Activated CD4-positive, alpha-beta T cell treated with anti-CD3 and anti-CD28 coated beads, Interleukin-2, amount 50 U/mL, for 1 hour (primary cell): ENCODE results near the gene SLC29A2.

Experiments used
- DNase-seq: peaks from one replicate; pipeline ENCODE4 v3.0.0-alpha.2; 2020

The SLC29A2 gene

DNA sequence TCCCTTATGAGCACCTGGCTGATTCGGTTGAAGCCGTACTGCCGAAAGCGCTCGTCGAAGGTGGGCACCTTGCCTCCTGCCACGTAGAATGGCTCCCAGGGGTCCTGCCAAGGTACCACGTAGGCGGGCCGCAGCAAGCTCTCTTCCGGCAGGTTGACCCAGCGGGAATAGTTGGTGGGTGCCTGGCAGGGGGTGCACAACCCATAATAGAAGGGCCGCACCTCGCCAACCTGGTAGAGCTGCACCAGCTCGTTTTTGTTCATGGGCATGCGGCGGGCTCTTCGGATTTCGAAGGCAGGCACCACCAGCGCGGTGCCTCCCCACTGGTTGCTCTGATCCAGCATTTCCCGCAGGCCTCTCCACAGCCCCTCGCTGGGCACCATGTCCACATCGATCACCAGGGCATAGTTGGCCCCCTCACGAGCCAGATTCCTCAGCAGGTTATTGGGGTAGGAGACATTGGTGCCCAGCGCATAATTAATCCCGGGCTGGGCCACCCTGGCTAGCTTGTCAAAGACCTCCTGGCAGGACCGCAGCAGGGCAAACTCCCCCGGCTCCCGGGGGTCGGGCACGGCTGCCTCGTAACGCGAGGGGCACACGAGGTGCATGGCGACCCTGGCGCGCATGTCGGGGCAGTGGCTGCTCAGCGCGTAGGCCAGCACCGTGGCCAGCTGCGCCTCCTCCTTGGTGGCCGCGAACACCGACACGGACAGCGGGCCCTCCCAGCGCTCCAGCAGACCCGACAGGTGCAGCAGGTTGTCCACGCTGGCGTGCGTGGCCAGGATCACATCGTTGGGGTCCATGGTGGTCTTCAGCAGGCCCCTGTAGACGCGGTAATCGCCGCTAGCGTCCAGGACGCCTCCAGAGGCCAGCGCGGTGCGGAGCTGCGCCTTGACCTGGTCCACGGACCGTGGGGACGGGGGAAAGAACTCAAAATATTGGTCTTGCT is 24.8 kb downstream of the SLC29A2 start:
- DNase-seq, result no peak

DNA sequence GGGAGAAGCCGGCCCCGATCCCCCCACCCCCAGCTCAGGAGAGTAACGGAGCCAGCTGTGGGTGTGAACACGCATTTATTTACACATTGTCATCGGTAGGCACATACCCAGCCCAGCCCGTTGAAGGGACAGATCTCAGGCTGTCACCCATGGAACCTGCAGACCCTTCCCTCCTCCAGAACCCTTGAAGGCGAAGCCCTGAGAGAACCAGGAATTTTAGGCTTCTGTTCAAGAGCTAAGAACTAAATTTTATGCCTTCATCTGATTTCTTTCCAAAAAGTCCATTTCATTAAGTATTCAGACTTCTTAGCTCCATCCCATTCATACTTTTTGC is 26.3 kb downstream of the SLC29A2 start:
- no peak for DNase-seq

GRCh38 chr11:66344550-66345315 is 26.8 kb downstream of the SLC29A2 start, which contains the start of gene BRMS1:
Gene BRMS1 (minus strand): TSS chr11:66345104. CDS start chr11:66342234, 2,870 bp downstream.
- DNase-seq, result peak; percentile 98

- no peak for DNase-seq
Measured at GRCh38 chr11:66343176-66343575, 28.4 kb downstream of the SLC29A2 start.

DNA sequence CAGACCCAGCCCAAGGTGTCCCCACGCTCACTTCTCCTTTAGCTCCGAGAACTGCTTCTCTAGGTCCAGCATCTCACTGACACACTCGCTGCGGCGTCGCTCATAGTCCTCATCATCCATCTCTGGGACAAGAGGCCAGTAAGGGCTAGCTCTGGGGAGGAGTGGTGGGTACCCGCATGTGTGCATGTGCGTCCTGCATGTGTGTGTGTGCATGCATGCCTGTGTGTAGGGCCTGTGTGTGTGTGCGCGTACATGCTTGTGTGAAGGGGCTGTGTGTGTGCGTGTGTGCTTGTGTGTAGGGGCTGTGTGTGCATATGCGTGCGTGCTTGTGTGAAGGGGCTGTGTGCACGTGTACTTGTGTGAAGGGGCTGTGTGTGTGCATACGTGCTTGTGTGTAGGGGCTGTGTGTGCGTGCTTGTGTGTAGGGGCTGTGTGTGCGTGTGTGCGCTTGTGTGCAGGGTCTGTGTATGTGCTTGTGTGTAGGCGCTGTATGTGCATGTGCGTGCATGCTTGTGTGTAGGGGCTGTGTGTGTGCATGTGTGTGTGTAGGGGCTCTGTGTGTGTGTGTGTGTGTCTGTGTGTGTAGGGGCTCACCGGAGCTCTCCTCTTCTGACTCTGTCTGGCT is 29.9 kb downstream of the SLC29A2 start:
- no peak for DNase-seq

DNA sequence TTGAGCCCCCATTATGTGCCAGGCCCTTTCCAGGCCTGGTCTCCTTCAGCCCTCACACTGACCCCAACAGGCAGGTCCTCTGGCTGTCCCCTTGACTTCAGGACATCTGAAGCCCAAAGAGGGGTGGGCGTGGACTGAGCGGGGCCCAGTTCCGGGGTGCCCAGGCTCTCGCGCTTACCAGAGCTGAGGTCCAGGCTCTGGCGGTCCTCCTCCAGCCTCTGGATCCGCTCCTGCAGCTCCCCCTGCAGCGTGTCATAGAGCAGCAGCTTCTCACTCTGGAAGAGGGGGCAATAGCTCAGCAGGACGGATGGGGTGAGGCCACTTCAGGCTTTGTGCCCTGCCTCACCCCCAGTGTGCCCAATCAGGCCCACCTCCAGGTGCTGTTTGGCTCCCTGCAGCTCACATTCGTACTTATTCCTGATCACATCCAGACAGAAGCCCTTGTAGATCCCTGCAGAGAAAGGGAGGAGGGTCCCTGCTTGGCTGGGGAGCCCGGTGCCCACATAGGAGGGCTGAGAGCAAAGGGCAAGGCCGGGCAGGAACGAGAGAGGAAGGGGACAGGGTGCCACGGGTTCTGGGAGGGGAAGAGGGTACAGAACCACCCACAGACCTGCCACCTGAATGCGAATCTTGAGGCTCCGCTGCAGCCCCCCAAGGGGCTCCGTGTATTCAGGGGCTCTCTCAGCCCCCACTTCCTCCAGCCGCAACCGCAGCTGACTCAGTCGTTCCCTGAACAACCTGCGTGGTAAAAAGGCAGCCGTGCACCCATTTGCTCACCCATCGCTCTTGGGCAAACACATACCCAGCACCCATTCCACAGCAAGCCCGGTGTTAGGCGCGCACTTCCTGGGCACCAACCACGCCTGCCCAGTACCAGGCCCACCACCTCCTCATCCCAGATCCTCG is 30.7 kb downstream of the SLC29A2 start:
- DNase-seq, result no peak

GRCh38 chr11:66339686-66340483 is 31.7 kb downstream of the SLC29A2 start:
- no peak for DNase-seq

DNA sequence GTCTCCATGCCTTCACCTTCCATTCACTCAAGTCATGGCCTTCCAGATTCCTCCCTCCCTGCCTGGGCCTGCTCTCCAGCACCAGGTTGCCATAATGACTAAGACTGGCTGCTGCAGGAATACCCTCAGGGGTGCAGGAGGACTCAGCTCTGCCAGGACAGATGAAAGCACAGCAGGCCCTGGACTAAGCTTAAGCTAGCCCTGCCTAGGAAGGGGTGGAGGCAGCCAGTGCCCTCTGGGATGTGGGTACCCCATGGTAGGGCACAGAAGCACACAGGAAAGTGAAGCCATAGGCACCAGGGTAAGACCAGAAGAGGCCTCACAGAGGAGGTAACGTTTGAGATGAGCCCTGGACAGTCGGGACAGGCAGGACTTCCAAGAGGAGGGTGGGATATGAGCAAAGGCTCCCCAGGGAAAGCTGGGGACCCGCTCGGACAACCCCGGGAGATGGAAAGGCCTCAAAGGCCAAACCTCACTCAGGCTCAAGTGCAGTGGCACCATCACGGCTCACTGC is 32.3 kb downstream of the SLC29A2 start:
- DNase-seq, result no peak

DNA sequence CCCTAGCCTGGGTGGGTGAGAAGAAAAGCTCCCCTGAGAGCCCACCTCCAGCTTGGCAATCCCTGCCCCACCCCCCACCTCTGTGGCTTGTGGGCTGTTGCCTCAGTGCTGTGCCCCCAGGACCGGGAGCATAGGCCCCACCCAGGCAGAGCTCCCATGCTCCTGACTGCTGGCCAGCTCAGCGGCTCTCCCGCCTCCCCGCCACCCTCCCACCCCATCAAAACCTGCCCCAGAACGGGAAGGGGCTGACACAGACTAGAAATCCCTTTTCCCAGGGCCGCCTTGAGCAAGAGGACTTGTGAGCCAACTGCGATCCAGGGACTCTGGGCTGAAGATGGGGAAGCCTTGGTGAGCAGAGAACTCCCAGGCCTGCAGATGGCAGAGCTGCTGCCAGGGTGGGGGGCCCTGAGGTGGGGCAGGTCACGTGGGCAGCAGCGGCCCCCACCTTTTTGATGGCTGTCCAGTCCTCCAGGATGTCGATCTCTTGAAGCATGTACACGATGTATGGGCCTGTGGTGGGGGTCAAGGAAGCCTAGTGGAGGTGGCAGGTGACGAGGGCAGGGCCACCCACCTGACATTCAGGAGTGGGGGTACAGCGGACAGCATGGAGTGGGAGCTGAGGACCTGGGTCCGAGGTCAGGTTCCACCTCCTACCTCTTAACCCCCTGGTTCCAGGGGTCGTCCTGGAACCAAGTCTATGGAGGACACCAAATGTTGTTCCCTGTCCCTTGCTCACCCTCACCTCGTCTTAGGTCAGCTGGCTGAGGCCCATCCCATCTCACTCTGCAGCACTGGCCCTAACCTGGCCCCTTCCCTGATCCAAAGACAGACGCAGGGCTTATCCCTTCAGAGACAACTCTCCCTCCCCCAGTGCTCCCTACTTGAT is 33.0 kb downstream of the SLC29A2 start:
- DNase-seq, result no peak

GRCh38 chr11:66337103-66337899 is 34.3 kb downstream of the SLC29A2 start:
- DNase-seq, result no peak

DNA sequence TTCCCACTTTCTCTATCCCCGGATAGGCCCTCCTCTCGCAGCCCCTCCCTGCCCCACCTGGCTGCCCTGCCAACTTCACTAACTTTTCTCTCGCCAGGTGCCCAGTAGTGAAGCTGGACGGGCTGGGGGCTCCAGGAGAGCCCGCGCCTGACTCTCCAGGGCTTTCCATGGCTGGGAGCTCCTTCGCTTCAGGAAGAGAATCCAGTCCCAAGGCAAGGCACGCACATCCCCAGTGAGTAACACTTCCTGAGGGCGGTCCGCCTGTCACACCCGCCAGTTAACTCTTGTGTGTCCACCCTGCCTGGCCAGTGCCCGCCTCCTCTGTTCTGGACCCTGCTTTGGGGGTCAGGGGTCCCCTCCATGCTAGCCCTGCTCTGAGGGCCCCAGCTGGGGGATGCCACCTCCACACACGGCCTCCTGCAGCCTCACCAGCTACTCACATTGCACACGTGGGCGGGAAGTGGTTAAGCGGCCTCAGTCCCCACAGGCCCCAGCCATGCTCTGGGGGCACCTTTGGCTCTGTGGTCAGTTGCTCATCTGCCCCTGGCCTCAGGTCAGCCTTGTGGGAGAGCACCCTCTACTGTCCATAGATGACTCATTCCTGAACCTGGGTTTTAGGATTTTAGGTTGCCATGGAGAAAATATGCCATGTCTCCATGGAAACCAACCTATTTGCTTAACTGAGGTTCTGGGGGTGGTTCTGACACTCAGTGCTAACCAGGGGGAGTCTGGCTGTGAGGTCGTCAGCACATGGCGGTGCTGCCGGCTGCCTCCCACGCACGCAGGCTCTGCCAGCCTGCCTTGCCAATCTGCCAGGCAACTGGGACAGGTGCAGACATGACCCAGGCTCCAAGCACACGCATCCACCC is 35.1 kb downstream of the SLC29A2 start, which contains the start of gene RIN1:
Gene RIN1, minus strand, starts transcription at position 201 of the 869 bp plus-strand sequence. Its CDS starts 32 bp downstream, at position 169.
- no peak for DNase-seq

DNA sequence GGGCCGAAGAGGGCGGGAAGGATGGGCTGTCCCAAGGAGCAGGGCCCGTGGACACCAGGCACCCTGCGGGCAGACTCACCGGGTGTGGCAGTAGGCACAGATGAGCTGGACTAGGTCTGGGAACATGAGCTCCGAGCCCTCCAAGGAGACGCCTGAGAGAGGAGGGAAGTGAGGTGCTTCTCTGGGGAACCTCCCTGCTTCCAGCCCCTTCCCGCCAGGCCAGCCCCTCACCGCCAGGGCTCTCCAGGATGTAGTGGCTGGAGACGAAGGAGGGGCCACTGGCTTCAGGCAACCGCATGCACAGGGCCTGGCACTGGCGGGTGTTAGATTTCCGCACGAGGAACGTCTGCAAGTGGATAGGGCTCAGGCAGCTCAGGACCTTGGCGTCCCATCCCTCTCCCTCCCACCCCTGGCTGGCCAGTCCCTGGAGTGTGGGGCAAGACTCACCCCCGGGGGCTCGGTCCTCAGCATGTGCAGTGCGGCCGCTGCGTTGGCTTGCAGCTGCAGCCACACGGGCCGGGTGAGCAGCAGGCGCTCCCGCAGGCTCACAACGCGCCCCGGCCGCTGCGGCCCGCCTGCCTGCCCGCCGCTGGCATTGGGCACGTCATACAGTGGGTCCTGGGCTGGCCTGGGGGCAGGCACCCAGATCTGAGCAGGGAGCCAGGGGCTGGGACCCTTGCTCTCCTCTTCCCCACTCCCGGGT is 35.9 kb downstream of the SLC29A2 start:
- DNase-seq, result no peak

DNA sequence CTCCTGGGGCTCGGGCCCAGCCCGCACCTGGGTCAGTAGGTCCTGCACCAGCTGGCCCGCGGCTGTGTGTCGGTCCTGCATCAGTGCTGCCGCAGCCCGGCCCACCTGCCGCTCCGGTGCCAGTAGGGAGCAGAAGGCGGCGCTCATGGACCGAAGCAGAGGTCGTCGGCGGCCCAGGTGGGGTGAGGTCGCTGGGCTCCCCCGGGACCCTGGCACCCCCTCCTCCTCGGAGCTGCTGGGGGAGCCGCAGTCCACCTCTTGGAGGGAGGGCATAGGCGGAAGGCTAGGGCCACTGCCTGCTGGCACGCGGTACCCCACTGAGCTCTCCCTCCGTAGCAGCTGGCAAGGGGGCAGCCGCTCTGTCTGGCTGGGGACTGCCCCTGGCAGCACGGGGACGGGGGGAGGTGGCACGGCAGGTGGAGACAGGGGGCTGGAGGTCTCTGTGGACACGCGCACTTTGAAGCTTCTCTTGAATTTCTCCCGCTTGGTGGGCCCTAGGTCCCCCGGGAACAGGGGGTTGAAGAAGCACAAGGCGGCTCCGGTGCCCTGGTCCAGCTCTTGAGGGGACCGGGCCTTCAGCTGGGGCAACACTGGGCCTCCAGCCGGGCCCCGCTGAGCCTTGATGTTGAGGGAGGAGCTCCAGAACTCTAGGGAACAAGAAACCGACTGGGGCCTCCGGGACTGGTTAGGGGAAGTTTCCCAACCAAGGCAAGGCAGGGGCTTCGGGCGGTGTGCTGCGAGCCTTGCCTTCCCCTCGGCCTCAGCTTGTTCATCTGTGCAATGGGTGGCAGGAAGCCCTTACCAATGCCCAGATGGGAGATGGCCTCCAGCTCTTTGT is 36.7 kb downstream of the SLC29A2 start:
- no peak for DNase-seq

GRCh38 chr11:66333896-66334604 is 37.5 kb downstream of the SLC29A2 start:
- DNase-seq, result no peak

GRCh38 chr11:66333220-66333877 is 38.2 kb downstream of the SLC29A2 start:
- no peak for DNase-seq
